LNCaP clone FGC (cell line): ENCODE measurements around the gene KCNIP4.

ENCODE experiments used
- DNase-seq: peaks from one replicate; pipeline ENCODE4 v3.0.0-alpha.2; 2011; ENCODE audit warnings: low read depth
- H3K4me3 ChIP-seq: 2 replicates; pipeline ENCODE4 v1.5.1; 2011; ENCODE audit warnings: mild to moderate bottlenecking, low read depth, low read length, control low read depth
- CTCF ChIP-seq: IDR thresholded peaks from 2 replicates; pipeline ENCODE4 v1.5.1; 2012; ENCODE audit warnings: mild to moderate bottlenecking; ENCODE audit not compliant: control insufficient read depth, insufficient read depth; ENCODE audit errors: extremely low read depth

The KCNIP4 gene

GRCh38 chr4:21202959-21203358 is 745.6 kb downstream of the KCNIP4 start:
- no peak for DNase-seq
- no peak overlapping the region for H3K4me3 ChIP-seq

GRCh38 chr4:21198683-21199082 is 749.9 kb downstream of the KCNIP4 start:
- H3K4me3 ChIP-seq, result no peak overlapping the region
- no peak for TF ChIP-seq CTCF
- no peak for DNase-seq

More at GRCh38 chr4:21202959-21203358, 745.6 kb downstream of the KCNIP4 start:
- no peak for TF ChIP-seq CTCF

- H3K4me3 ChIP-seq, result no peak overlapping the region
- TF ChIP-seq CTCF, result no peak
- no peak for DNase-seq
Observed at GRCh38 chr4:21195682-21196081, 752.9 kb downstream of the KCNIP4 start.

GRCh38 chr4:21192367-21192766 is 756.2 kb downstream of the KCNIP4 start:
- TF ChIP-seq CTCF, result no peak

GRCh38 chr4:21191317-21191716 is 757.3 kb downstream of the KCNIP4 start:
- no peak overlapping the region for H3K4me3 ChIP-seq
- TF ChIP-seq CTCF, result no peak
- DNase-seq, result no peak

More at GRCh38 chr4:21192367-21192766, 756.2 kb downstream of the KCNIP4 start:
- no peak for DNase-seq
- H3K4me3 ChIP-seq, result no peak overlapping the region

- no peak for DNase-seq
- peak; percentile 39 for TF ChIP-seq CTCF
- no peak overlapping the region for H3K4me3 ChIP-seq
Observed at GRCh38 chr4:21184788-21185187, 763.8 kb downstream of the KCNIP4 start.

- no peak for TF ChIP-seq CTCF
- H3K4me3 ChIP-seq, result no peak overlapping the region
- no peak for DNase-seq
Observed at GRCh38 chr4:21181716-21182115, 766.9 kb downstream of the KCNIP4 start.
